ENCODE data around the gene RXRA. TPM values are rescaled to one million over a fixed set of nuclear protein-coding genes. Genes with fewer than 3 reads are reported as not detected.

RXRA gene
- total and polyA plus RNA-seq, 2 of the 4 experiments (the other 2 are of a cell fraction), result 7.5 to 17.9 TPM

DNA sequence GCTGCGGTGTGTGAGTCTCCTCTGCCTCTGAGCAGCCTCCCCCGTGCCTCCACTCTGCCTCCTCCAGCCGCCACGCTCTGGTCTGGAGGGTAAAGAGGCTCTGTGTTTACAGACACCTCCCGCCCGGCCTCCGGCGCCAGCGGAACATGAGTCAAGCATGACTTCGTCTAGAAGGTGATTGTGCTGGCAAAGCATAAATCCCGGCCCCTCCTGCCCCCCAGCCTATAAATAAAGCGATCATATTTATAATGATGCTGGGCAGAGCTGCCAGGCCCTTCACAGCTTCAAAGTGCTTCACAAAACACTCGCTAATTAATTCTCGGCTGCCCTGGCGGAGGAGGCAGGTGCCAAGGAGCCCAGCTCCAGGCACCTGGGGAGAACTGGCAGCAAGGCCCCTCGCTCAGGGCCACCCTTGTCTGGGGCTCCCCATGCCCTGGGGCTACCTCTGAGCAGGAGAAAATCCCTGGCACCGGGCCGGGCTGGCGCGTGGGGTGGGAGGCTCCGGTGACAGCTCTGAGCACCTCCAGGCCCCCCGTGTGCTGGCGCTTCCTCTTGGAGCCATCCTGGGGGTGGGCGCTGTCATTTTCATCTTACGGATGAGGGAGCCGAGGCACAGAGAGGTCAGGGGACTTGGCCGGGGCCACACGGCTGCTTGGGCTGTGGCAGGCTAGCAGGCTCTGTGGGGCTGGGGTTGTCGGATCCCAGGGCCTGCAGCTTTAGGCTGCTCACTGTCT, 87.8 kb downstream of the RXRA start:
- ATAC-seq (ENCODE audit: low read depth) (peak; percentile 97), DNase-seq (peak; percentile 89)
- Histone ChIP-seq H4K91ac (ENCODE audit: insufficient read depth, low read depth, low read length) (peak overlapping the region; percentile 45), H4K8ac (ENCODE audit: low read depth in 2 of 2, low read length in 2 of 2) (no peak overlapping the region), H2AFZ (replicated peaks; ENCODE audit: low read length, poor library complexity) (peak overlapping the region; percentile 78), H4K20me1 (ENCODE audit: insufficient read depth, low read length) (peaks cover 69% of the 10 kb centered on the region), H3K4me3 (ENCODE audit: insufficient read depth, low read depth, low read length) (no peak overlapping the region), H3K4me1 (ENCODE audit: control insufficient read depth, insufficient read depth, low read length) (peaks cover 19% of the 10 kb centered on the region), H3K4ac (ENCODE audit: low read depth, low read length) (peak overlapping the region; percentile 64), H3K56ac (ENCODE audit: extremely low read depth, insufficient read depth, low read length) (no peak overlapping the region), H2BK5ac (ENCODE audit: low read depth, low read length, poor library complexity, severe bottlenecking) (no peak overlapping the region), H3K18ac (ENCODE audit: low read depth, low read length) (no peak overlapping the region), H2BK20ac (ENCODE audit: low read depth, low read length) (peak overlapping the region; percentile 25; the same call in 1 of the 2 replicates), H3K23ac (ENCODE audit: low read depth, low read length) (no peak overlapping the region), H3K9me1 (ENCODE audit: insufficient read depth, low read length) (peaks cover 7% of the 10 kb centered on the region), H3K36me3 (ENCODE audit: control insufficient read depth, insufficient read depth, low read length) (peaks cover 33% of the 10 kb centered on the region; the same call in 1 of the 2 replicates), H3K27ac (ENCODE audit: insufficient read depth, low read length) (no peak overlapping the region), H3K14ac (replicated peaks; ENCODE audit: low read depth, low read length) (no peak overlapping the region), H3K79me1 (ENCODE audit: low read depth in 1 of 2, low read length in 2 of 2) (peaks cover 15 to 45% of the 10 kb centered on the region in 2 experiments; a peak in 3 of 4 replicates), H3K9ac (ENCODE audit: low read depth, low read length) (no peak overlapping the region), H4K5ac (ENCODE audit: low read depth, low read length) (no peak overlapping the region), H2AK9ac (replicated peaks; ENCODE audit: low read depth, low read length, poor library complexity) (peak overlapping the region; percentile 78), H2BK120ac (ENCODE audit: low read depth, low read length) (peak overlapping the region; percentile 57), H3K27me3 (ENCODE audit: control insufficient read depth, insufficient read depth, low read length) (no peaks in the 10 kb centered on the region), H2AK5ac (ENCODE audit: low read depth, low read length) (peak overlapping the region; percentile 84), H2BK15ac (ENCODE audit: low read depth, low read length) (no peak overlapping the region; the same call in 2 of the 3 replicates), H3K4me2 (ENCODE audit: low read depth, low read length) (no peak overlapping the region), H3K9me3 (ENCODE audit: control insufficient read depth, insufficient read depth, low read length) (no peaks in the 10 kb centered on the region)
- WGBS, 2 experiments (ENCODE audit: extremely low coverage in 2 of 2, insufficient read length in 1 of 2), result 61% methylated on average over 5 of the region's 29 CpGs; no CpG with 5 or more reads in 1 of the 2 experiments
- in situ Hi-C loops (cut with MboI; ENCODE audit: low sequenced_read_pairs), result loop anchor here (25.0 kb wide), 1 partner anchor 602 kb away; no protein-coding TSS in a partner anchor
- intact Hi-C loops (cut with micrococcal nuclease), result no loop called here
- dilution Hi-C loops (cut with HindIII; ENCODE audit: low sequenced_read_pairs, unreplicated experiment), result no loop called here
- no TSS peak for BruUV-seq (replicated peaks)
- CTCF ChIA-PET, result no interaction called here
- POLR2A ChIA-PET (ENCODE audit: unreplicated experiment), result no interaction called here
- peak; percentile 53 for TF ChIP-seq MAZ (IDR thresholded peaks at IDR 0.05; ENCODE audit: borderline replicate concordance, low read depth, low read length)
- TF ChIP-seq, protein P1, sequence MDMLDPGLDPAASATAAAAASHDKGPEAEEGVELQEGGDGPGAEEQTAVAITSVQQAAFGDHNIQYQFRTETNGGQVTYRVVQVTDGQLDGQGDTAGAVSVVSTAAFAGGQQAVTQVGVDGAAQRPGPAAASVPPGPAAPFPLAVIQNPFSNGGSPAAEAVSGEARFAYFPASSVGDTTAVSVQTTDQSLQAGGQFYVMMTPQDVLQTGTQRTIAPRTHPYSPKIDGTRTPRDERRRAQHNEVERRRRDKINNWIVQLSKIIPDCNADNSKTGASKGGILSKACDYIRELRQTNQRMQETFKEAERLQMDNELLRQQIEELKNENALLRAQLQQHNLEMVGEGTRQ (IDR thresholded peaks at IDR 0.05; ENCODE audit: low read depth, low read length), result no peak
- TF ChIP-seq MXI1 (IDR thresholded peaks at IDR 0.05; ENCODE audit: borderline replicate concordance, low read depth, low read length), result peak; percentile 75
- TF ChIP-seq FOS (IDR thresholded peaks at IDR 0.05; ENCODE audit: low read depth, low read length), result peak; percentile 85
- TF ChIP-seq NFE2L2 (IDR thresholded peaks at IDR 0.05; ENCODE audit: low read depth, low read length), result peak; percentile 51; the same call in 1 of the 2 replicates
- peak; percentile 19 for TF ChIP-seq RCOR1 (IDR thresholded peaks at IDR 0.05; ENCODE audit: insufficient replicate concordance, low read length)
- TF ChIP-seq MAFK (IDR thresholded peaks at IDR 0.05; ENCODE audit: low read depth, low read length), result peak; percentile 88
- TF ChIP-seq SMC3 (IDR thresholded peaks at IDR 0.05; ENCODE audit: low read depth, low read length), result peak; percentile 40; the same call in 1 of the 2 replicates
- TF ChIP-seq POLR2A (IDR thresholded peaks at IDR 0.05; ENCODE audit: low read depth, low read length), result no peak
- TF ChIP-seq CEBPB (IDR thresholded peaks at IDR 0.05; ENCODE audit: low read depth, low read length), result no peak
- TF ChIP-seq, protein P2, sequence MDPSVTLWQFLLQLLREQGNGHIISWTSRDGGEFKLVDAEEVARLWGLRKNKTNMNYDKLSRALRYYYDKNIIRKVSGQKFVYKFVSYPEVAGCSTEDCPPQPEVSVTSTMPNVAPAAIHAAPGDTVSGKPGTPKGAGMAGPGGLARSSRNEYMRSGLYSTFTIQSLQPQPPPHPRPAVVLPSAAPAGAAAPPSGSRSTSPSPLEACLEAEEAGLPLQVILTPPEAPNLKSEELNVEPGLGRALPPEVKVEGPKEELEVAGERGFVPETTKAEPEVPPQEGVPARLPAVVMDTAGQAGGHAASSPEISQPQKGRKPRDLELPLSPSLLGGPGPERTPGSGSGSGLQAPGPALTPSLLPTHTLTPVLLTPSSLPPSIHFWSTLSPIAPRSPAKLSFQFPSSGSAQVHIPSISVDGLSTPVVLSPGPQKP (IDR thresholded peaks at IDR 0.05; ENCODE audit: borderline replicate concordance, low read depth, low read length), result no peak
- peak; percentile 30 for TF ChIP-seq RAD21 (IDR thresholded peaks at IDR 0.05; ENCODE audit: low read length)
- TF ChIP-seq RFX5 (IDR thresholded peaks at IDR 0.05; ENCODE audit: low read depth, low read length), result no peak
- TF ChIP-seq BHLHE40 (IDR thresholded peaks at IDR 0.05; ENCODE audit: low read depth, low read length), result peak; percentile 84
